ENCODE results near the gene TIFAB. TPM values are rescaled to one million over a fixed set of nuclear protein-coding genes. Genes with fewer than 3 reads are reported as not detected.
A peak's percentile ranks its signal among the peaks of the same experiment; 100 is the strongest.

Gene TIFAB
- polyA plus RNA-seq, 2 of the 4 experiments (the other 2 are of a cell fraction) = not detected

DNA sequence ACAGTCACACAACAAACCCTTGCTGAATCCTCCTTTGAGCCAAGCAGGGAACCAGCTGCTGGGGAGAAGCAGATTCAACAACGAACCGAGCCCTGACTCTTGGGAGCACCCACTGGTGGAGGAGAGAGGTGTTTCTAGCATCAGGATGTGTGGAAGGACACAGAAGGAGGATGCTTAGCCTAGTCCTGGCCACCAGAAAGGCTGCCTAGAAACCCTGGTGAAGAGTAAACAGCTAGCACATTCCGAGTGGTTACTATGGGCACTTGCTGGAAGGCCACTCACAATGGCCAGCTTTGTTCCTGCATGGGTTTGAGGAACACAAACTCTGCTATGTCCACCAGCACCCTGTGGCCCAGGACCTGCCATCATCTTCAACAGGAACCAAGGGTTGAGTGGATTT lies 1.8 kb downstream of the TIFAB start:
- CTCF ChIA-PET = interaction anchor here (1.2 to 37.5 kb wide), 4 partner anchors 12 to 111 kb away, joined by 4 to 1932 read pairs (median 32); no protein-coding TSS in a partner anchor
- H3K4me1 ChIP-seq = no peaks in the 10 kb centered on the region
- POLR2A ChIA-PET = no interaction called here
- H3K9me3 ChIP-seq = no peaks in the 10 kb centered on the region
- no peak for FAIRE-seq
- ATAC-seq = peak in 1 of 2 experiments; percentile 30; a peak in 2 of 6 replicates
- no peak overlapping the region for H3K27ac ChIP-seq
- WGBS (ENCODE audit: missing lambda C conversion rate) = 28% methylated on average over 3 of the region's 3 CpGs
- no peak overlapping the region for H3K4me2 ChIP-seq
- H3K4me3 ChIP-seq = no peak overlapping the region
- DNase-seq (ENCODE audit: low read depth in 1 of 2, low spot score in 1 of 2) = no peak
- TF ChIP-seq, protein P1, sequence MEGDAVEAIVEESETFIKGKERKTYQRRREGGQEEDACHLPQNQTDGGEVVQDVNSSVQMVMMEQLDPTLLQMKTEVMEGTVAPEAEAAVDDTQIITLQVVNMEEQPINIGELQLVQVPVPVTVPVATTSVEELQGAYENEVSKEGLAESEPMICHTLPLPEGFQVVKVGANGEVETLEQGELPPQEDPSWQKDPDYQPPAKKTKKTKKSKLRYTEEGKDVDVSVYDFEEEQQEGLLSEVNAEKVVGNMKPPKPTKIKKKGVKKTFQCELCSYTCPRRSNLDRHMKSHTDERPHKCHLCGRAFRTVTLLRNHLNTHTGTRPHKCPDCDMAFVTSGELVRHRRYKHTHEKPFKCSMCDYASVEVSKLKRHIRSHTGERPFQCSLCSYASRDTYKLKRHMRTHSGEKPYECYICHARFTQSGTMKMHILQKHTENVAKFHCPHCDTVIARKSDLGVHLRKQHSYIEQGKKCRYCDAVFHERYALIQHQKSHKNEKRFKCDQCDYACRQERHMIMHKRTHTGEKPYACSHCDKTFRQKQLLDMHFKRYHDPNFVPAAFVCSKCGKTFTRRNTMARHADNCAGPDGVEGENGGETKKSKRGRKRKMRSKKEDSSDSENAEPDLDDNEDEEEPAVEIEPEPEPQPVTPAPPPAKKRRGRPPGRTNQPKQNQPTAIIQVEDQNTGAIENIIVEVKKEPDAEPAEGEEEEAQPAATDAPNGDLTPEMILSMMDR (IDR thresholded peaks at IDR 0.05) = no peak
- TF ChIP-seq RNF2 (IDR thresholded peaks at IDR 0.05; ENCODE audit: borderline replicate concordance, low read depth) (no peak), MYC (IDR thresholded peaks at IDR 0.05; ENCODE audit: borderline replicate concordance, low read length) (no peak), HOXB13 (CRISPR knock-in tag; IDR thresholded peaks at IDR 0.05; ENCODE audit: low read depth) (no peak), GATA3 (IDR thresholded peaks at IDR 0.05; ENCODE audit: borderline replicate concordance) (no peak), RCOR1 (IDR thresholded peaks at IDR 0.05; ENCODE audit: low read depth, low read length) (no peak), HEYL (CRISPR knock-in tag; IDR thresholded peaks at IDR 0.05) (no peak), KDM5A (IDR thresholded peaks at IDR 0.05) (no peak), CBX2 (IDR thresholded peaks at IDR 0.05; ENCODE audit: borderline replicate concordance, low read depth) (no peak), NR3C1 (IDR thresholded peaks at IDR 0.05) (no peak), BHLHE40 (IDR thresholded peaks at IDR 0.05; ENCODE audit: low read depth, low read length) (no peak), NPAS2 (CRISPR knock-in tag; IDR thresholded peaks at IDR 0.05; ENCODE audit: borderline replicate concordance) (no peak), EHMT2 (IDR thresholded peaks at IDR 0.05; ENCODE audit: low read depth) (no peak)
- TF ChIP-seq, protein P2, sequence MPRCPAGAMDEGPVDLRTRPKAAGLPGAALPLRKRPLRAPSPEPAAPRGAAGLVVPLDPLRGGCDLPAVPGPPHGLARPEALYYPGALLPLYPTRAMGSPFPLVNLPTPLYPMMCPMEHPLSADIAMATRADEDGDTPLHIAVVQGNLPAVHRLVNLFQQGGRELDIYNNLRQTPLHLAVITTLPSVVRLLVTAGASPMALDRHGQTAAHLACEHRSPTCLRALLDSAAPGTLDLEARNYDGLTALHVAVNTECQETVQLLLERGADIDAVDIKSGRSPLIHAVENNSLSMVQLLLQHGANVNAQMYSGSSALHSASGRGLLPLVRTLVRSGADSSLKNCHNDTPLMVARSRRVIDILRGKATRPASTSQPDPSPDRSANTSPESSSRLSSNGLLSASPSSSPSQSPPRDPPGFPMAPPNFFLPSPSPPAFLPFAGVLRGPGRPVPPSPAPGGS (IDR thresholded peaks at IDR 0.05) = no peak

DNA sequence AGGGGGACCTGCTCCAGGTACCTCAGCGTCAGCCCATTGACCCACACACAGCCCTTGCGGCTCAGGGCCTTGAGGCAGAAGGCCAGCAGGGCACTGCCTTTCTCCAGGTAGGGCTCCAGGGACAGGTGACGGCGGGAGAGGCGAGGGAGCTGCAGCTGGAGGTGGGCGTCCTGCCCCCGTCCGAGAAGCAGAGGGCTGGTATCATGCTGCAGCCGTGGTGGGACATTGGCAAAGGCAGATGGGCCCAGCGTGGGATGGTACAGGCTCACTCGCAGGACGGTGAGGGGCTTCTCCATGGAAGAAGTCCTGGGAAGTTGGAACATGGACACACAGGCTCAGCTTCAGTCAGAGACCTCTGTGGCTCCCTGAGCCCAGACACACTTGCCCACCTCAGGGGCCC lies 2.5 kb downstream of the TIFAB start:
- POLR2A ChIA-PET = no interaction called here
- 23% methylated on average over 4 of the region's 12 CpGs for WGBS (ENCODE audit: missing lambda C conversion rate)
- Histone ChIP-seq H3K9me3 (no peaks in the 10 kb centered on the region), H3K27ac (no peak overlapping the region), H3K4me1 (no peaks in the 10 kb centered on the region), H3K4me3 (no peak overlapping the region), H3K4me2 (no peak overlapping the region)
- TF ChIP-seq ZNF302 (CRISPR knock-in tag; IDR thresholded peaks at IDR 0.05) = no peak
- TF ChIP-seq RCOR1 (IDR thresholded peaks at IDR 0.05; ENCODE audit: low read depth, low read length) = no peak
- no peak for DNase-seq (ENCODE audit: low read depth in 1 of 2, low spot score in 1 of 2)
- no peak for FAIRE-seq
- no peak; a peak in 1 of 6 replicates for ATAC-seq
- CTCF ChIA-PET = interaction anchor here (1.2 to 37.5 kb wide), 6 partner anchors 8 to 112 kb away, joined by 4 to 1932 read pairs (median 32); no protein-coding TSS in a partner anchor

DNA sequence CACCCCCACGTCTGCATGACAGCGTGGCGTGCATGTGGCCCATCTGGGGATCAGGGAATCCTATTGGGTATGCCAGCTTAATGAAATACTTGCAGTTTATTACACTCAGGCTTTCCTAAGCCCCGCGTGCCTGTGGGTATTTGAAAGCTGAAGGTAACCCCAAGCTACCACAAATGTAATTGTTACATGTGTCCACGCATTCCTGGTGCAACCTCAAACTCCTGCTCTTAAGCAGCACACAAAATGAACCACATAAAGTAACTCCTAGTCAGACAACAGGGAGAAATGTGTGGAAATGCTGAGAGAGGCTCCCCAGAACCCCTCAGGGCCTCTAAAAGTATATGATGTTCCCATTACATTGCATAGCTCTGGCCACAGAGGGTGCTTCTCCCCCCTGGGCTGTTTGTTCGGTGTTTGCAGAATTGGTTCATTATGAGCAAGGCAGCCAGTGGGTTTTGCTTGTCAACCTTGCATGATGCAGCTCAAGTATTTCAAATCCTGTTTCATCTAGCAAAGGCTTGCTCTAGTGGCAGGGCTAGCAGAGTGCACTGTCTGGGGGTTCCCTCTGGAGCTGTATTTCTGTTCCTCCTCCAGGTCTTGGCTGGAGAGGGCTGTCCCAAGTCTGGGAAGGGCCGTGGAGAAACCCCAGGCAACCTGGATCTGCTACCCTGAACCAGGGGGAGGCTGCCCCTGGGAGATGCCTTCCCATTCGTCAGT lies 3.2 kb downstream of the TIFAB start:
- H3K4me1 ChIP-seq = no peaks in the 10 kb centered on the region
- ATAC-seq (peak; percentile 18 to 36; a peak in 3 of 6 replicates), DNase-seq (ENCODE audit: low read depth in 1 of 2, low spot score in 1 of 2) (no peak), FAIRE-seq (no peak)
- no peak overlapping the region for H3K4me3 ChIP-seq
- TF ChIP-seq MAFK (IDR thresholded peaks at IDR 0.05; ENCODE audit: partially characterized antibody) (no peak), KDM1A (IDR thresholded peaks at IDR 0.05; ENCODE audit: low read depth) (no peak), MYC (IDR thresholded peaks at IDR 0.05; ENCODE audit: borderline replicate concordance, low read length) (no peak), ZSCAN20 (CRISPR knock-in tag; IDR thresholded peaks at IDR 0.05) (no peak), ZNF302 (CRISPR knock-in tag; IDR thresholded peaks at IDR 0.05) (no peak), FOXS1 (CRISPR knock-in tag; IDR thresholded peaks at IDR 0.05) (no peak), PHF8 (IDR thresholded peaks at IDR 0.05; ENCODE audit: borderline replicate concordance, low read depth) (no peak), EHMT2 (IDR thresholded peaks at IDR 0.05; ENCODE audit: low read depth) (no peak), POLR2AphosphoS2 (conservative IDR thresholded peaks at IDR 0.05; ENCODE audit: low read length) (no peak)
- TF ChIP-seq, protein P3, sequence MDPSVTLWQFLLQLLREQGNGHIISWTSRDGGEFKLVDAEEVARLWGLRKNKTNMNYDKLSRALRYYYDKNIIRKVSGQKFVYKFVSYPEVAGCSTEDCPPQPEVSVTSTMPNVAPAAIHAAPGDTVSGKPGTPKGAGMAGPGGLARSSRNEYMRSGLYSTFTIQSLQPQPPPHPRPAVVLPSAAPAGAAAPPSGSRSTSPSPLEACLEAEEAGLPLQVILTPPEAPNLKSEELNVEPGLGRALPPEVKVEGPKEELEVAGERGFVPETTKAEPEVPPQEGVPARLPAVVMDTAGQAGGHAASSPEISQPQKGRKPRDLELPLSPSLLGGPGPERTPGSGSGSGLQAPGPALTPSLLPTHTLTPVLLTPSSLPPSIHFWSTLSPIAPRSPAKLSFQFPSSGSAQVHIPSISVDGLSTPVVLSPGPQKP (IDR thresholded peaks at IDR 0.05; ENCODE audit: low read depth, low read length) = no peak
- no peaks in the 10 kb centered on the region for H3K9me3 ChIP-seq
- ChIA-PET POLR2A (no interaction called here), CTCF (interaction anchor here (1.0 to 37.5 kb wide), 8 partner anchors 8 to 112 kb away, joined by 3 to 1932 read pairs (median 21); no protein-coding TSS in a partner anchor)
- H3K4me2 ChIP-seq = no peak overlapping the region
- 44% methylated on average over 9 of the region's 9 CpGs for WGBS (ENCODE audit: missing lambda C conversion rate)
- H3K27ac ChIP-seq = no peak overlapping the region
